ENCODE data around the gene B3GNT2.

- no peak for TF ChIP-seq EP300 (IDR thresholded peaks at IDR 0.05)
- no peak for TF ChIP-seq CTCF (IDR thresholded peaks at IDR 0.05)
- no peak for TF ChIP-seq POLR2A (IDR thresholded peaks at IDR 0.05)
These were observed 42.3 kb downstream of the B3GNT2 start for GRCh38 chr2:62238236-62238635.

All from ovary (tissue), 3 donors.